ENCODE results near the gene DPH6.

Gene DPH6

DNA sequence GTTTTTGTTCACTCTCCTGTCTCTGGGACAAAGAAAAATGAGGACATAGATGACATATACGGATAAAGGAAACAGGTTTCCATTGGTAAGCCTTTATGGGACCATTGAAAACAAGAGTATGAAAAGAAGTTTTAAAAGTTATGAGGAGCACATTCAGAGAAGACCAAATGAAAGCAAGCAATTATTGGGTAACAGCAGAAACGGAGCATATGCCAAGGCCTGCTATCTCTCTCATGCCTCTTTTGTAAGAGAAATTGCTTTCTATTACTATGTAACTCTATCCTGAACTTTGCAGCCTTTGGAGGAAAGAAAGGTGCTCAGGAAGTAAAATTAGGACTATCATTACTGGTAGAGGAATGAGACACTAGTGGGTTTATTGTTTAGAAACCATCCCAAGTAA, 14.9 kb upstream of the DPH6 start:
- no peaks in the 10 kb centered on the region for H3K9me3 ChIP-seq

GRCh38 chr15:35560258-35560657, 14.3 kb upstream of the DPH6 start:
- H3K4me2 ChIP-seq, result no peak overlapping the region
- no peak overlapping the region for H3K9ac ChIP-seq
- H3K4me3 ChIP-seq, result no peak overlapping the region
- no peak for TF ChIP-seq Cebpa-rat (IDR thresholded peaks at IDR 0.05)
- H3K27me3 ChIP-seq, result no peaks in the 10 kb centered on the region
- H3K36me3 ChIP-seq, result no peaks in the 10 kb centered on the region
- H3K27ac ChIP-seq, result no peak overlapping the region
- H4K20me1 ChIP-seq, result no peaks in the 10 kb centered on the region
- H3K9me3 ChIP-seq, result no peaks in the 10 kb centered on the region
- H3K4me1 ChIP-seq, result no peaks in the 10 kb centered on the region

More for the DNA sequence above, 14.9 kb upstream of the DPH6 start:
- Histone ChIP-seq H4K20me1 (no peaks in the 10 kb centered on the region), H3K27me3 (no peaks in the 10 kb centered on the region), H3K4me2 (no peak overlapping the region), H3K9ac (no peak overlapping the region), H3K27ac (no peak overlapping the region), H3K4me3 (no peak overlapping the region), H3K36me3 (no peaks in the 10 kb centered on the region), H3K4me1 (no peaks in the 10 kb centered on the region)
- no peak for TF ChIP-seq Cebpa-rat (IDR thresholded peaks at IDR 0.05)

DNA sequence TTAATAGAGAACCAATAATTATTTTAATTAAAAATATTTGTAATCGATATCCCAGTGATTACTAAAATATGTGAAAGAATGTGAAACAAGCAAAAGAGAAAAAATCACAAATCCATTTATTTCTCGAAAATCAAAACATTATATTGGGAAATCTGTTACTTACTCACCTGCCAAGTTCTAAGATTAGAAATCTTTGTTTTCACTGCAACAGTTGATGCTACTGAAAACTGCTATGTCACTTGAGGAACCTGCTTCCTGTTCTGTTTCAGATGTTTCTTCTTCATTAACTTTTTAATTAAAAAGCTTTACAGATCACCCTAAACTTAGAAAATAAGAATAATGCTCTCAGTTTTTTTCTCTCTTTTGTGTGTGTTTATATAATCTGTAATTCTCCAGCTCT, 13.7 kb upstream of the DPH6 start:
- Histone ChIP-seq H3K27me3 (no peaks in the 10 kb centered on the region), H4K20me1 (no peaks in the 10 kb centered on the region), H3K36me3 (no peaks in the 10 kb centered on the region), H3K9me3 (no peaks in the 10 kb centered on the region), H3K9ac (no peak overlapping the region), H3K4me2 (no peak overlapping the region), H3K4me1 (no peaks in the 10 kb centered on the region), H3K27ac (no peak overlapping the region), H3K4me3 (no peak overlapping the region)
- no peak for TF ChIP-seq Cebpa-rat (IDR thresholded peaks at IDR 0.05)

GRCh38 chr15:35557544-35557943, 11.6 kb upstream of the DPH6 start:
- TF ChIP-seq Cebpa-rat (IDR thresholded peaks at IDR 0.05), result no peak
- H3K4me1 ChIP-seq, result no peaks in the 10 kb centered on the region
- no peak overlapping the region for H3K4me2 ChIP-seq
- H3K9ac ChIP-seq, result no peak overlapping the region
- H3K27ac ChIP-seq, result no peak overlapping the region
- no peaks in the 10 kb centered on the region for H3K27me3 ChIP-seq
- H3K9me3 ChIP-seq, result no peaks in the 10 kb centered on the region
- no peak overlapping the region for H3K4me3 ChIP-seq
- H3K36me3 ChIP-seq, result no peaks in the 10 kb centered on the region
- no peaks in the 10 kb centered on the region for H4K20me1 ChIP-seq

- Histone ChIP-seq H3K4me1 (no peaks in the 10 kb centered on the region), H3K9ac (no peak overlapping the region), H3K9me3 (no peaks in the 10 kb centered on the region), H3K4me2 (no peak overlapping the region), H4K20me1 (no peaks in the 10 kb centered on the region), H3K36me3 (no peaks in the 10 kb centered on the region), H3K4me3 (no peak overlapping the region), H3K27me3 (no peaks in the 10 kb centered on the region), H3K27ac (no peak overlapping the region)
- TF ChIP-seq Cebpa-rat (IDR thresholded peaks at IDR 0.05), result no peak
These were observed 11.0 kb upstream of the DPH6 start for GRCh38 chr15:35557012-35557411.

DNA sequence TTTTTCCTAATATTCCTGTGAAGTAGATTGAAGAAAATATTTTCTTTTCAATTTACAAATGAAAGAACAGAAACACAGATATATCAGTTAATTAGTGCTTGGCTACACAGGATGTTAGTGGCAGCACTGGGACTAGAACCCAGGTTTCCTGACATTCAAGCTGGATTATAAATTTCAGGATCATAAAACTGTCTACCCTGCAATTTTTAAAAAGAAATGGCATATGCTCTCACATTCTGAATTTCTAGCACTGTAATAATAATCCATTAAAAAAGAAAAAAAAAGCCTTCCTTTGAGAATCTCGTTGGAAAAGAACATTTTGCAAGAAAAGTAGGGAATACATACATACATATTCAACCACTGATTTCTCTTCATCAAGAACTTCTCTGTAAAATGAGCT, 9.3 kb upstream of the DPH6 start:
- Histone ChIP-seq H3K27me3 (no peaks in the 10 kb centered on the region), H3K4me3 (no peak overlapping the region), H3K4me2 (no peak overlapping the region), H4K20me1 (no peaks in the 10 kb centered on the region), H3K36me3 (no peaks in the 10 kb centered on the region), H3K9ac (no peak overlapping the region), H3K9me3 (no peaks in the 10 kb centered on the region), H3K27ac (no peak overlapping the region), H3K4me1 (no peaks in the 10 kb centered on the region)
- TF ChIP-seq Cebpa-rat (IDR thresholded peaks at IDR 0.05), result no peak

DNA sequence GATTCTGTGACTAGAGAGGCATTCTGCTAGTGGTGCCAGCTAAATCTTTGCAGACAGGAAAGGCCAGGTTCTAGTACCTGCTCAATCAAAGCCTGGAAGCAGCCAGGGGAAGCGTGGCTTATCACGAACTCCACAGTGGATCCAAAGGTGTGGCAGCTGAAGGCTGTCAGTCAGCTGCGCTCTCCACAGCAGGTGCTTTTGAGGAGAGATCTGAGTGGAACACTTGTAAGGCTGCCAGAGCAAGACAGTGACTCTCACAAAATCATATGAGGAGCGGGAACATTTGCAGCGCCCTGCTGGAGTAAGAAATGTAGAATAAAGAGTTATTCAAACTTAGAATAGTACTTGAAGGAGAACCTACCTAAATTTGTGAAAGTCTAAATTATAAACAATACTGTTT, 5.0 kb upstream of the DPH6 start:
- H3K9ac ChIP-seq, result no peak overlapping the region
- H4K20me1 ChIP-seq, result no peaks in the 10 kb centered on the region
- no peak overlapping the region for H3K4me3 ChIP-seq
- no peaks in the 10 kb centered on the region for H3K36me3 ChIP-seq
- H3K27me3 ChIP-seq, result no peaks in the 10 kb centered on the region
- peaks cover 7% of the 10 kb centered on the region for H3K4me1 ChIP-seq
- H3K9me3 ChIP-seq, result no peaks in the 10 kb centered on the region
- H3K4me2 ChIP-seq, result no peak overlapping the region
- H3K27ac ChIP-seq, result no peak overlapping the region
- TF ChIP-seq Cebpa-rat (IDR thresholded peaks at IDR 0.05), result no peak

DNA sequence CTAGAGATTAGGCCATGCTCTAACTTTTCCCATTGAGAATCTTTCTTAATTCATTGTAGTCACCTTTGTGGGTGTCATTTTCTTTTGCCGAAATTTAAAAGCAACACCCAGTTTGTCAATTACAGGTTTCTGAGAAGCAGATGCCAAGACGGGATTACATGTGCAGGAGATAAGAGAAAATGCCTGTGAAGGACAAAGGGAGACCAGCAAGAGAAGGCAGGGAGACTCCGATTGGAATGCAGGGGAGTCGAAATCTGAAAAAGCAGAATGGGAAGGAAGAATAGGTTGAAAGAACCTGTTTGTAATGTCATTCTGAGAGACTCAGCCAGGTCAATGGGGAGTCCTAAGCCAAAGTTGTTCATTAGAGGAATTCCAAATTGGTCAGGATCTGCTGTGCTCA, 3.6 kb upstream of the DPH6 start:
- Histone ChIP-seq H3K36me3 (no peaks in the 10 kb centered on the region), H3K4me1 (peaks cover 15% of the 10 kb centered on the region), H3K4me2 (no peak overlapping the region), H3K27ac (no peak overlapping the region), H3K4me3 (no peak overlapping the region), H3K9me3 (no peaks in the 10 kb centered on the region), H3K27me3 (no peaks in the 10 kb centered on the region), H4K20me1 (no peaks in the 10 kb centered on the region), H3K9ac (no peak overlapping the region)
- no peak for TF ChIP-seq Cebpa-rat (IDR thresholded peaks at IDR 0.05)

DNA sequence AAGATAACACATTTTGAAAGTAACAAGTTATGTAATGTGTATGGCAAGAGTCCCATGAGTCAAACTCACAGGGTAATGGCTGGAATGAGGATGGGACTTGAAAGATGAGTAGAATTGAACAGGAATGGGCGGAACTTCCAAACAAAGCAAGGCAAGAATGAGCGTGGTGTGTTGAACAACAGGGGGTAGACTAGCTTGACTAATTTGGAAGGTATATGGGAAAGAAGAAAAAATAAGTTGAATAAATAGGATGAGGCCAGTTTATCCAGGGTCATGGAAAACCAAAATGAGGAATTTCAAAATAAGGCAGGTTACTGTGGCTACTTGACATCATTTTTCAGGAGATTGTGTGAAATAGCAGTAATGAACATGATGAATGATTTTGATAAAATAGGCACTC, 2.5 kb upstream of the DPH6 start:
- Histone ChIP-seq H4K20me1 (no peaks in the 10 kb centered on the region), H3K36me3 (no peaks in the 10 kb centered on the region), H3K27ac (no peak overlapping the region), H3K4me2 (no peak overlapping the region), H3K9ac (no peak overlapping the region), H3K9me3 (no peaks in the 10 kb centered on the region), H3K4me1 (peaks cover 16% of the 10 kb centered on the region), H3K4me3 (no peak overlapping the region), H3K27me3 (no peaks in the 10 kb centered on the region)
- TF ChIP-seq Cebpa-rat (IDR thresholded peaks at IDR 0.05), result no peak

- peaks cover 16% of the 10 kb centered on the region for H3K4me1 ChIP-seq
- no peaks in the 10 kb centered on the region for H4K20me1 ChIP-seq
- no peaks in the 10 kb centered on the region for H3K9me3 ChIP-seq
- H3K27me3 ChIP-seq, result no peaks in the 10 kb centered on the region
- H3K4me3 ChIP-seq, result no peak overlapping the region
- no peak overlapping the region for H3K27ac ChIP-seq
- H3K9ac ChIP-seq, result no peak overlapping the region
- TF ChIP-seq Cebpa-rat (IDR thresholded peaks at IDR 0.05), result no peak
- H3K36me3 ChIP-seq, result no peaks in the 10 kb centered on the region
- H3K4me2 ChIP-seq, result no peak overlapping the region
These were observed 1.9 kb upstream of the DPH6 start for GRCh38 chr15:35547775-35548364.
